Spleen (tissue), 11 donors: ENCODE data around the gene ACOT13. TPM values are rescaled to one million over a fixed set of nuclear protein-coding genes. Genes with fewer than 3 reads are reported as not detected.

ENCODE experiments used
- DNase-seq: peaks from one replicate; pipeline ENCODE4 v3.0.0-alpha.2; 2020
- H3K27ac ChIP-seq, 8 donors: fragments of 200-600 bp; sonication (generic) in 7 of 8; 1 replicate in 4 of 8; 2 replicates in 4 of 8; pipeline versions ENCODE4 v1.5.0 to v1.8.0; 2016 to 2021; ENCODE audit warnings: inconsistent platforms in 4 of 8, mild to moderate bottlenecking in 4 of 8, moderate library complexity in 1 of 8
- H3K27me3 ChIP-seq, 7 donors: fragments of 200-600 bp; sonication (generic) in 6 of 7; replicated peaks in 1 of 7; 1 replicate in 4 of 7; 2 replicates in 3 of 7; pipeline versions ENCODE4 v1.5.0 to v1.8.0; 2016 to 2021; ENCODE audit warnings: inconsistent platforms in 3 of 7, mild to moderate bottlenecking in 1 of 7
- H3K36me3 ChIP-seq, 6 donors: fragments of 200-600 bp; sonication (generic) in 5 of 6; 1 replicate in 4 of 6; 2 replicates in 2 of 6; pipeline versions ENCODE4 v1.5.0 to v1.8.0; 2016 to 2021; ENCODE audit warnings: inconsistent platforms in 2 of 6
- H3K4me1 ChIP-seq, 6 donors: fragments of 200-600 bp; sonication (generic) in 5 of 6; 1 replicate in 3 of 6; 2 replicates in 3 of 6; pipeline versions ENCODE4 v1.5.0 to v1.8.0; 2016 to 2021; ENCODE audit warnings: inconsistent platforms in 3 of 6
- H3K4me3 ChIP-seq, 8 donors: fragments of 200-600 bp; sonication (generic) in 7 of 8; 1 replicate in 4 of 8; 2 replicates in 4 of 8; pipeline versions ENCODE4 v1.5.0 to v1.8.0; 2016 to 2021; ENCODE audit warnings: inconsistent platforms in 4 of 8, mild to moderate bottlenecking in 4 of 8, moderate library complexity in 2 of 8
- H3K9me3 ChIP-seq, 8 donors: fragments of 200-600 bp; sonication (generic) in 7 of 8; 1 replicate in 4 of 8; 2 replicates in 4 of 8; pipeline versions ENCODE4 v1.5.0 to v1.8.0; 2016 to 2021; ENCODE audit warnings: inconsistent platforms in 4 of 8
- POLR2A ChIP-seq, 3 donors: fragments of 450-650 bp; IDR thresholded peaks; one replicate each; pipeline ENCODE4 v1.5.1; 2017; ENCODE audit warnings: antibody characterized with exemption in 3 of 3, mild to moderate bottlenecking in 1 of 3
- POLR2AphosphoS5 ChIP-seq, 3 donors: sonication (generic); formaldehyde crosslinking; IDR thresholded peaks; one replicate each; pipeline ENCODE4 v1.5.1; 2017; ENCODE audit warnings: antibody characterized with exemption in 3 of 3
- WGBS, 5 donors: extraction: QIAGEN DNeasy Blood & Tissue Kit in 3 of 5; methylation state at CpG; one replicate each; pipeline versions ENCODE4 v1.1.5 to v1.1.7; 2013 to 2018; 5-methylcytosine and 5-hydroxymethylcytosine counted together
- intact Hi-C: fragments of 100-400 bp; cut with DNase I; formaldehyde crosslinking; loops from one replicate; pipeline ENCODE4 v1.15.0; 2023; ENCODE audit warnings: low total_unique reads
- polyA plus RNA-seq, 3 donors: library from polyadenylated mRNA; stranded (reverse); fragments of 200-250 nt; gene quantifications; one replicate each; pipeline ENCODE4 v1.2.1, GENCODE V29; 2013
- total RNA-seq, 7 donors: library from RNA; depleted of rRNA in 3 of 7; stranded (reverse); fragments of >200 nt in 3 of 7; fragmentation: NEBNext Ultra II Directional in 4 of 7; extraction: Animal tissue kit (Norgen Biotek cat#: 25700) in 4 of 7; gene quantifications; one replicate each; pipeline versions ENCODE4 v1.1.0 to v1.2.1, GENCODE V29; 2016 to 2021
- TF ChIP-seq, protein P1 (sequence below), 11 experiments: fragments of 200-600 bp in 7 of 11; fragments of 450-650 bp in 4 of 11; sonication (generic) in 4 of 11; IDR thresholded peaks in 8 of 11; conservative IDR thresholded peaks in 3 of 11; 1 replicate in 7 of 11; 2 replicates in 4 of 11; pipeline versions ENCODE4 v1.4.0 to v1.8.0; 2016 to 2021; ENCODE audit warnings: antibody characterized with exemption in 11 of 11, inconsistent platforms in 4 of 11, mild to moderate bottlenecking in 1 of 11
- donor health status: healthy with polysubstance abuse.
- donor health status: DM: no; HTN: no; CAD: no; lungs with moderate emphysema.
- donor health status: DM: no; HTN: no; CAD: no.
- donor health status: Bipolar disorder and iron deficiency.
- donor health status: healthy.
- donor health status: DM: no; HTN: no; CAD: no.
- donor health status: DM: yes; HTN: yes; CAD: no.

The ACOT13 gene
- total and polyA plus RNA-seq, 10 donors = 3.5 to 18.6 (median 12.7) TPM

DNA sequence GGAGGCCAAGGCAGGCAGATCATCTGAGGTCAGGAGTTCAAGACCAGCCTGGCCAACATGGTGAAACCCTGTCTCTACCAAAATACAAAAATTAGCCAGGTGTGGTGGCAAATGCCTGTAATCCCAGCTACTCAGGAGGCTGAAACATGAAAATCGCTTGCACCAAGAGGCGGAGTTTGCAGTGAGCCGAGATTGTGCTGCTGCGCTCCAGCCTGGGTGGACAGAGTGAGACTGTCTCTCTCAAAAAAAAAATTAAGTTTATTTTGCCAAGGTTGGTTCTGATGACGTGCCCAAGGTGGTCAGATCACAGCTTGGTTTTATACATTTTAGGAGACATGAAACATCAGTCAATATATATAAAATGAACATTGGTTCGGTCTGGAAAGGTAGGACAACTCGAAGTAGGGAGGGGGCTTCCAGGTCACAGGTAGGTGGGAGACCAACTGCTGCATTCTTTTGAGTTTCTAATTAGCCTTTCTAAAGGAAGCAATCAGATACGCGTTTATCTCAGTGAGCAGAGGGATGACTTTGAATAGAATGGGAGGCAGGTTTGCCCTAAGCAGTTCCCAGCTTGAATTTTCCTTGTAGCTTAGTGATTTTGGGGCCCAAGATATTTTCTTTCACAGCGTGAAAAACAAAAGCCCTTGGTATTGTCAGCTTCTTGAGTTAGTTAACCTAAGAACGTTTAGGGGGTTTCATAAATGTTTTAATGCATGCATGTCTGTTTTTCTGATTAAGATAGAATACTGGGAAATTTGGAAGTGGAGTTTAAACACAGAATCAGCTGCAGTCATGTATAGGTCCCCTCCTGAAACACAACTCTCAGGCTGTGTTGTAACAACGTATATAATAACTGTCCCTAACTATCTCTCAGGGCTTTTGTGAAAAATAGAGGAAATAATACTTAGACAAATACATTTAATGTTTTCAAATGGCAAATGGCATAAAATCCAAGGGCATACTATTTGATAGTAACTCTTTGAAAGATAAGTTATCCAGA is 16.7 kb downstream of the ACOT13 start:
- DNase-seq = no peak

GRCh38 chr6:24686408-24686807 is 19.5 kb downstream of the ACOT13 start:
- Histone ChIP-seq H3K27ac (no peak overlapping the region), H3K36me3 (peaks cover 0 to 28% (median 0%) of the 10 kb centered on the region in 6 donors), H3K4me1 (no peaks in the 10 kb centered on the region), H3K9me3 (no peaks in the 10 kb centered on the region), H3K27me3 (no peaks in the 10 kb centered on the region), H3K4me3 (no peak overlapping the region)
- intact Hi-C loops = no loop called here
- TF ChIP-seq, protein P1, sequence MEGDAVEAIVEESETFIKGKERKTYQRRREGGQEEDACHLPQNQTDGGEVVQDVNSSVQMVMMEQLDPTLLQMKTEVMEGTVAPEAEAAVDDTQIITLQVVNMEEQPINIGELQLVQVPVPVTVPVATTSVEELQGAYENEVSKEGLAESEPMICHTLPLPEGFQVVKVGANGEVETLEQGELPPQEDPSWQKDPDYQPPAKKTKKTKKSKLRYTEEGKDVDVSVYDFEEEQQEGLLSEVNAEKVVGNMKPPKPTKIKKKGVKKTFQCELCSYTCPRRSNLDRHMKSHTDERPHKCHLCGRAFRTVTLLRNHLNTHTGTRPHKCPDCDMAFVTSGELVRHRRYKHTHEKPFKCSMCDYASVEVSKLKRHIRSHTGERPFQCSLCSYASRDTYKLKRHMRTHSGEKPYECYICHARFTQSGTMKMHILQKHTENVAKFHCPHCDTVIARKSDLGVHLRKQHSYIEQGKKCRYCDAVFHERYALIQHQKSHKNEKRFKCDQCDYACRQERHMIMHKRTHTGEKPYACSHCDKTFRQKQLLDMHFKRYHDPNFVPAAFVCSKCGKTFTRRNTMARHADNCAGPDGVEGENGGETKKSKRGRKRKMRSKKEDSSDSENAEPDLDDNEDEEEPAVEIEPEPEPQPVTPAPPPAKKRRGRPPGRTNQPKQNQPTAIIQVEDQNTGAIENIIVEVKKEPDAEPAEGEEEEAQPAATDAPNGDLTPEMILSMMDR (IDR thresholded peaks at IDR 0.05 in 8 of 11, conservative IDR thresholded peaks at IDR 0.05 in 3 of 11) = no peak
- no peak for DNase-seq
- WGBS, 5 donors = 93 to 100% (median 95%) methylated on average over 1 of the region's 1 CpG

More for the DNA sequence above, 16.7 kb downstream of the ACOT13 start:
- H3K9me3 ChIP-seq = no peaks in the 10 kb centered on the region
- no peak overlapping the region for H3K27ac ChIP-seq
- H3K4me1 ChIP-seq = no peaks in the 10 kb centered on the region
- intact Hi-C loops = no loop called here
- H3K4me3 ChIP-seq = no peak overlapping the region
- WGBS, 5 donors = 70 to 85% (median 82%) methylated on average over 10 to 12 of the region's 12 CpGs
- no peaks in the 10 kb centered on the region for H3K27me3 ChIP-seq
- H3K36me3 ChIP-seq = peaks cover 0 to 27% (median 0%) of the 10 kb centered on the region in 6 donors
- TF ChIP-seq POLR2AphosphoS5 (IDR thresholded peaks at IDR 0.05) (no peak), POLR2A (IDR thresholded peaks at IDR 0.05) (no peak)
- TF ChIP-seq, protein P1 (IDR thresholded peaks at IDR 0.05 in 8 of 11, conservative IDR thresholded peaks at IDR 0.05 in 3 of 11) = no peak

- H3K36me3 ChIP-seq = peaks cover 0 to 22% (median 0%) of the 10 kb centered on the region in 6 donors
- no peak overlapping the region for H3K4me3 ChIP-seq
- no peak overlapping the region for H3K27ac ChIP-seq
- H3K27me3 ChIP-seq = no peaks in the 10 kb centered on the region
- intact Hi-C loops = no loop called here
- H3K4me1 ChIP-seq = no peaks in the 10 kb centered on the region
- no peaks in the 10 kb centered on the region for H3K9me3 ChIP-seq
- no peak for DNase-seq
- 57 to 91% (median 78%) methylated on average over 4 of the region's 4 CpGs for WGBS, 5 donors
- TF ChIP-seq POLR2A (IDR thresholded peaks at IDR 0.05) (no peak), POLR2AphosphoS5 (IDR thresholded peaks at IDR 0.05) (no peak)
- TF ChIP-seq, protein P1 (IDR thresholded peaks at IDR 0.05 in 8 of 11, conservative IDR thresholded peaks at IDR 0.05 in 3 of 11) = no peak
These were observed 20.1 kb downstream of the ACOT13 start for GRCh38 chr6:24686946-24687345.

- 82 to 94% (median 93%) methylated on average over 2 of the region's 2 CpGs for WGBS, 5 donors
- no peak overlapping the region for H3K27ac ChIP-seq
- H3K36me3 ChIP-seq = peaks cover 0 to 16% (median 0%) of the 10 kb centered on the region in 6 donors
- no peak for DNase-seq
- intact Hi-C loops = no loop called here
- no peaks in the 10 kb centered on the region for H3K9me3 ChIP-seq
- no peaks in the 10 kb centered on the region for H3K27me3 ChIP-seq
- no peak overlapping the region for H3K4me3 ChIP-seq
- TF ChIP-seq, protein P1 (IDR thresholded peaks at IDR 0.05 in 8 of 11, conservative IDR thresholded peaks at IDR 0.05 in 3 of 11) = no peak
- peaks cover 0 to 3% (median 0%) of the 10 kb centered on the region in 6 donors for H3K4me1 ChIP-seq
These were observed 23.1 kb downstream of the ACOT13 start for GRCh38 chr6:24689964-24690363.
